HG02588 (cell line): Measurements from ENCODE around the gene CHCHD1.
"Not testable (repeated sequence)": the region's sequence is repeated elsewhere in the genome, so short reads cannot be mapped to it uniquely, and the experiment has no call there.

Experiments
- ATAC-seq: cut with Tn5 transposase; IDR thresholded peaks from one replicate; pipeline ENCODE4 v1.9.1; 2021; ENCODE audit warnings: mild to moderate bottlenecking, moderate library complexity; ENCODE audit not compliant: unreplicated experiment

CHCHD1 gene

GRCh38 chr10:73781879-73782748 lies at the start of gene CHCHD1:
Gene CHCHD1, plus strand, starts transcription at chr10:73782048. Its CDS starts 28 bp downstream, at chr10:73782076.
- ATAC-seq: peak; percentile 55

- ATAC-seq: no peak
These were observed 49.4 kb upstream of the CHCHD1 start for GRCh38 chr10:73732426-73732825.

- no peak for ATAC-seq
These were observed 48.8 kb upstream of the CHCHD1 start for GRCh38 chr10:73732931-73733623.

- ATAC-seq: no peak
These were observed 47.7 kb upstream of the CHCHD1 start for GRCh38 chr10:73734028-73734720.

GRCh38 chr10:73734796-73735305 lies 47.0 kb upstream of the CHCHD1 start:
- ATAC-seq: no peak

GRCh38 chr10:73740501-73741254 lies 41.2 kb upstream of the CHCHD1 start:
- not testable (repeated sequence) for ATAC-seq

- no peak for ATAC-seq
These were observed 39.5 kb upstream of the CHCHD1 start for GRCh38 chr10:73742454-73742734.

- no peak for ATAC-seq
These were observed 38.4 kb upstream of the CHCHD1 start for GRCh38 chr10:73743327-73743904.

GRCh38 chr10:73743905-73744663 lies 37.8 kb upstream of the CHCHD1 start, which contains the start of gene SEC24C:
Gene SEC24C, plus strand, starts transcription at chr10:73744372. Its CDS starts 2,461 bp downstream, at chr10:73746833.
- ATAC-seq: peak; percentile 86

GRCh38 chr10:73744664-73744975 lies 37.2 kb upstream of the CHCHD1 start:
- ATAC-seq: peak; percentile 32

- no peak for ATAC-seq
These were observed 35.1 kb upstream of the CHCHD1 start for GRCh38 chr10:73746721-73747120.

- no peak for ATAC-seq
These were observed 31.0 kb upstream of the CHCHD1 start for GRCh38 chr10:73750819-73751218.

GRCh38 chr10:73756183-73756582 lies 25.7 kb upstream of the CHCHD1 start:
- no peak for ATAC-seq

GRCh38 chr10:73758704-73759511 lies 22.9 kb upstream of the CHCHD1 start:
- no peak for ATAC-seq

- ATAC-seq: no peak
These were observed 22.2 kb upstream of the CHCHD1 start for GRCh38 chr10:73759512-73760115.

- no peak for ATAC-seq
These were observed 20.1 kb upstream of the CHCHD1 start for GRCh38 chr10:73761781-73762180.

GRCh38 chr10:73762915-73763314 lies 18.9 kb upstream of the CHCHD1 start:
- no peak for ATAC-seq

- ATAC-seq: no peak
These were observed 18.5 kb upstream of the CHCHD1 start for GRCh38 chr10:73763343-73763742.
